ENCODE data around the gene RLIM. TPM values are rescaled to one million over a fixed set of nuclear protein-coding genes. Genes with fewer than 3 reads are reported as not detected.

The RLIM gene
- total RNA-seq, 1 experiment from 2014 or later: 95.4 TPM

DNA sequence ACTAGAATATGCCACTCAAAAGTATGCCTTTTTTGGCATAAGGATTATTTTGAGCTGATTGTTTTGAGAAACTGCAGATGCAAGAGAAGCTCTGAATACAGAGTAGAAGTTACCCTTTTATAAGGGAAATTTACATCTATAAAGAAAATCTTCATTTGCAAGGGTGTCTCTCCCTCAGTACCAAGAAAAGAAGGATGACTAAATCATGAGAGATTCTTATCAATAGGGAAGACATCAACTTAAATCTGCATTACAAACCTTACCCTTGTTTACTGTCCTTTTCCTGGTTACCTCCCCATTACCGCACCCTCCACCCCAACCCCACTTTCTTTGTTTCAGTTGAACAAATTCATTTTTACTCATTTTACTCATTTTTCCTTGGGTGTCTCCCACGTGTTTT lies 62.5 kb downstream of the RLIM start:
- H3K27me3 ChIP-seq: no peaks in the 10 kb centered on the region
- DNase-seq: no peak
- H3K4me1 ChIP-seq: no peaks in the 10 kb centered on the region
- H3K4me3 ChIP-seq: no peak overlapping the region
- no peaks in the 10 kb centered on the region for H3K36me3 ChIP-seq
- no peaks in the 10 kb centered on the region for H3K9me3 ChIP-seq (replicated peaks)
- H3K27ac ChIP-seq: no peak overlapping the region

DNA sequence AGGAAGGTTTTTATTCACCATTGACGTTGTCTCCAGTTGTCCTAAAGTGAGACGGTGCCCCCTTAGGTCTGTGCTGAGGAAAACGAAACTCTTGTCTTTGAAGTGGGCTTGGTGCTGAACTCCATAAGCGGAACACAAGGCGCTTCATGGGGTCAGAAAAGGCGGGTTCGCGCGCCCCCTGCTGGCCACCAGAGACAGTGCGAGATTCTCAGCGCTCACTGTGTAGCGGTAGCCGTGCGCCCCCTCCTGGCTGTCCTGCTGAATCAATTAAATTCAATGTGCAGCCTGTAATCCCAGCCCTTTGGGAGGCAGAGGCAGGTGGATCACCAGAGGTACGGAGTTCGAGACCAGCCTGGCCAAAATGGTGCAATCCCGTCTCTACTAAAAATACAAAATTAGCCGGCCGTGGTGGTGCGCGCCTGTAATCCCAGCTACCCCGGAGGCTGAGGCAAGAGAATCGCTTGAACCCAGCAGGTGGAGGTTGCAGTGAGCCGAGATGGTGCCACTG lies 64.1 kb downstream of the RLIM start:
- Histone ChIP-seq H3K4me3 (peak overlapping the region; percentile 3; the same call in 1 of the 2 replicates), H3K27ac (no peak overlapping the region), H3K36me3 (no peaks in the 10 kb centered on the region), H3K4me1 (no peaks in the 10 kb centered on the region), H3K27me3 (no peaks in the 10 kb centered on the region), H3K9me3 (replicated peaks) (no peaks in the 10 kb centered on the region)
- peak; percentile 82 to 93 for DNase-seq

DNA sequence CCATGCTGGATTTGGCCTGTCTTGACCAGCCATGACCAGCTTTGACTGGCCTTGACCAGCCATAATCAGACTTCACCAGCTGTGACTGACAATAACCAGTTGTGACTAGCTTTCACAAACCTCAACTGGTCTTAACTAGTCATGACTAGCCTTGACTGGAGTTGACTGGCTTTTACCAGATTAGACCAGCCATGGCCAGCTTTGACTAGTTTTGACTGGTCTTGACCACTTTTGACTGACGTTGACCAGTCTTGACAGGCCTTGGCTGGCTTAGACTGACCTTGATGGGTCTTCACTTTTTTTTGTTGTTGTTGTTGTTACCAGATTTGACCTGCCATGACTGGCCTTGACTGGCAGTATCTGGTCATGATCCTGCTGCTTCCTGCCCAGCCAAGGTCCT lies 67.4 kb downstream of the RLIM start:
- H3K27ac ChIP-seq: no peak overlapping the region
- no peak overlapping the region for H3K4me3 ChIP-seq
- no peak for DNase-seq

DNA sequence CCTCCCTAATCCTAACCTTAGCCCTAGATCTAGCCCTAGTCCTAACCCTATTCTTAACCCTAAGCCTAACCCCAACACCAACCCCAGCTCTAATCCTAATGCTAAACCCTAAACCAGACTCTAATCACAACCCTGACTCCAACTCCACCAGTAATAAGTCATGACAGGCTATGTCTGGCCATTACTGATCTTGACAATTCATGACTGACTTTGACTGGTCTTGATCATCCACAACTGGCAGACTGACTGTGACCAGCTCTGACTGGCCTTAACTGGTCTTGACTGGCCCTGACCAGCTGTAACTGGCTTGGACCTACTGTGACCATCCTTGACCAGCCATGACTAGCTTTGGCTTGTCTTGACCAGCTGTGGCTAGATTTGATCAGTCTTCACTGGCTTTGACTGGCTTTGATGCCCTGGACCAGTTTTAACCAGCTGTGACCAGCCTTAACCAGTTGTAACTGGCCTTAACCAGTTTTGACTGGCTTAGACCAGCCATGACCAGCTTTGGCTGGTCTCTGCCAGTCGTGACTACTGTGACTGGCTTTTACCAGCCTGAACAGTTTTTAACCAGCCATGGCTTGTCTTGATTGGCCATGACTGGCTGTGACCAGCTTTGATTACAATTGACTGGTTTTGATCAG lies 68.4 kb downstream of the RLIM start:
- Histone ChIP-seq H3K27me3 (no peaks in the 10 kb centered on the region), H3K4me1 (no peaks in the 10 kb centered on the region), H3K27ac (no peak overlapping the region), H3K9me3 (replicated peaks) (no peaks in the 10 kb centered on the region), H3K4me3 (no peak overlapping the region), H3K36me3 (no peaks in the 10 kb centered on the region)
- no peak for DNase-seq

More for the DNA sequence above, 67.4 kb downstream of the RLIM start:
- Histone ChIP-seq H3K4me1 (no peaks in the 10 kb centered on the region), H3K9me3 (replicated peaks) (no peaks in the 10 kb centered on the region), H3K36me3 (no peaks in the 10 kb centered on the region), H3K27me3 (no peaks in the 10 kb centered on the region)

DNA sequence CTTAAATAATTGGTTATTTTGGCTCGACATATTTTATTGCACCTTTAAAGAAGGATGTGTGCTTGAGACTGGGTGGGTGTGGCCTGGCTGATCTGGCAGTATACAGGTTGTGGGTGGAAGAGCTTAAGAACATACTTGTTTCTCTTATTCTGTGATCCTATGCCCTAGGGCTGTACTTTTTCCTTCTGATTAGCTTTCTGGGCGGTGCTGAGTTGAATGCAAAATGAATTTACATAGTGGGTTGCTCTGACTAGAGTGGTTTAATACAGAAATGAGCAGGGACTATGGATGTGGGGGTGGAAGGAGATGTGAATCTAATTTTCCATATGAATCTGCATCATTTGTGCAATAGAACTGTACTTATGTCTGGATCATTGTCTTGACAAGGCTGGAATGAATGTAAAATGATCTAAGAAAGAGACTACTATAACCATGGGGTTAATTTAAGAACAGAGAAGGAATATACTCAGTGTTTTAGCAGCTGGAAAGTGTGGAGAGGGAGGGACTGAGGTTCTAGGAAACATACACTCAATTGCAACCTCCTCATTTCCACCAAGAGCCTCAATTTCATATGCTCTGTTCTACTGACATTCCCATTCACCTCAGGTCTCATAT lies 73.7 kb downstream of the RLIM start:
- no peak overlapping the region for H3K4me3 ChIP-seq
- H3K4me1 ChIP-seq: 0 out of 2 replicates have a peak, but pooled peaks cover 6% of the 10 kb centered on the region
- no peaks in the 10 kb centered on the region for H3K36me3 ChIP-seq
- H3K9me3 ChIP-seq (replicated peaks): no peaks in the 10 kb centered on the region
- H3K27ac ChIP-seq: no peak overlapping the region
- no peak for DNase-seq
- no peaks in the 10 kb centered on the region for H3K27me3 ChIP-seq

DNA sequence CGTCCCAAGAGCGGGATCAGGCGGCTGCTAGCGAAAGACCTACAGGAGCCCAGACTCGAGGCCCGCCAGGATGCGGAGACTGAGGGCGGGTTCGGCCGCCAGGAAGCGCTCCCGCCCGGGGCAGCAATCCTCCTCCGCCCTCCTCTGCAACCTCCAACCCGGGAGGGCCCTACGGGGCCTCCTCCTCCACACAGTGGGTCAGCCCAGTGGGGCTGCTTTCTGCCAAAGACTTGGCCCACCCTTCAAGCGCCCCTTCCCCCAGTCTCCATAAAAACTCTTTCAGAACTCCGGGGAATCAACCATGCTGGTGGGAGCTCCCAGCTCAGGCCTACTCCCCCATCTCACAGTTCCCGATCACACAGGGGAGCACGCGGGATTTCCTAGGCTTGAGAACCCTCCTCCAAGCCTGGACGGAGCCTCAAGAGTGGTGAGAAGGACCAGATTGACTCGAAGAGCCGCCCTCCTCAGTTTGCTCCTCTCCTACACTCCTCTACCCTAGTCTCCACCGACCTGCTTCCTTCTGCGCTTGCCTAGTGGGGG lies 77.5 kb downstream of the RLIM start:
- H3K27ac ChIP-seq: peak overlapping the region; percentile 99
- H3K4me1 ChIP-seq: peaks cover 17% of the 10 kb centered on the region
- DNase-seq: peak; percentile 74 to 83
- no peaks in the 10 kb centered on the region for H3K9me3 ChIP-seq (replicated peaks)
- no peaks in the 10 kb centered on the region for H3K36me3 ChIP-seq
- peak overlapping the region; percentile 63 for H3K4me3 ChIP-seq
- no peaks in the 10 kb centered on the region for H3K27me3 ChIP-seq

DNA sequence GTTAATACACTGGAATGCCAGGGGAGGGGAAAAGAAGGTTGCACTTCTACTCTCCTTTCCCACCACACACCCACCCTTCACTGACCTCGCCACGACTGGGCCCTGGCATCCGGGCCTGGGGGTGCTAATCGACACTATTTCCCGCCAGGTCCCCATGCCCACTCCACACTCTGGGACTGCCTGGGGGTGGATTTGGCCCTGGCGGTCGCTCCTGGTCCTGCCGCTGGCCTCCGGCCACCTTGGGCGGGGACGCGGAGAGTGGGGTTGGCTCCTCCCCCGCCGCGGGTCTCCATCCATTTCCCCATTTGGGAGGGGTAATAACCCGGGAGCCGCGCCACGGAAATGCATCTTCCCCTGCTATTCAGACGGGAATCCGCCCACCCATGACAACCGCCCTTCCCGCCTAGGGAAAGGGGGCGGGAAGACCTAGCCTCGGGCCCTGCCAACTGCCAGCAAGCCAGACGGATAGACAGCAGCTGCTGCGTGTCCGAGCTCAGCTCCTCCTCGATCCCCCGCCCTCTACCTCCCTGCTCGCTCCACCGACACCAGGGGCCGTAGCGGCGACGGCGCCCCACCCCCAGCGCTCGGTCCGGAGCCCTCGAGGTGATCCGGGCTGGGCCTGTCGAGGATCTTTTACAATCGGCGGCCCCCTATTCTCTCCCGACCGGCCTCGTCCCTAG lies 78.1 kb downstream of the RLIM start:
- Histone ChIP-seq H3K4me1 (peaks cover 17% of the 10 kb centered on the region), H3K4me3 (peak overlapping the region; percentile 63), H3K27me3 (no peaks in the 10 kb centered on the region), H3K36me3 (0 out of 2 replicates have a peak, but pooled peaks cover 2% of the 10 kb centered on the region), H3K9me3 (replicated peaks) (no peaks in the 10 kb centered on the region), H3K27ac (peak overlapping the region; percentile 99)
- peak; percentile 97 to 98 for DNase-seq

DNA sequence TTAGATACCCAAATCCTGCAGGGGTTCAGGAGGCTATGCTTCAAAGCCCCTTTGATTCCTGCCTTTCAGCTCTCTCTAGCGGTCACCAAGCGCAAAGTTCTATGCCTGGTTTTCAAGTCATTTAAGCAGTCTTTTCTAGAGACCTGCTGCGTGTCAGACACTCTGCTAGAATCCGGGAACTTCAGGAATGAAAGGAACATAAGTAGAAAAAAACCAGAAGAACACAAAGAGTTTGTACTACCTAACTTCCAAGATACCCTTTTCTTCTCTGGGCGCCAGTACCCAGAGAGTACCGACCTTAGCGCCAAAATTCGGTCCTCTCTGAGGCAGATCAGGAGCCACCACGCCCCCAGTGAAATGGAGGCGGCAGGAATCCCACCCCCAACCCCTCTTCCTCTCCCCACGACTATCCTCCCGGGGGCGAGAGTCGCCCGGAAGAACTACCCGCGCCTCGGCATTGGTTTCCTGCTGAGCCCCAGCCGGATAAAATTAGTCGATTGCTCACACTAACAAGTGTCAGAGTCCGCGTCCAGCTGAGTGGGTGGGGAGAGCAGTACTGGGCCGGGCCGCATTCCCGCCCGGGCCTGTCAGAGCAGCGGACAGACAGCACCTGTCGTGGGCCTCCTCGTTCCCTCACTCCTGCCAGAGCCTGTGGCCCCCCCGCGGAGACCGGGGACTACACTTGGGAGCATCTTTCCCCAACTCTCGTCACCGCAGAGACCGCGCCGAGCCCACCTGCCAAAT lies 78.8 kb downstream of the RLIM start:
- H3K4me3 ChIP-seq: peak overlapping the region; percentile 63
- peaks cover 17% of the 10 kb centered on the region for H3K4me1 ChIP-seq
- H3K9me3 ChIP-seq (replicated peaks): no peaks in the 10 kb centered on the region
- DNase-seq: peak; percentile 86 to 91
- H3K27ac ChIP-seq: peak overlapping the region; percentile 99
- H3K27me3 ChIP-seq: no peaks in the 10 kb centered on the region
- H3K36me3 ChIP-seq: 0 out of 2 replicates have a peak, but pooled peaks cover 2% of the 10 kb centered on the region

Other genes starting within 250 kb of the RLIM start
- 46.0 and 49.3 TPM in 2 replicates for gene SLC16A2, start 193.1 kb downstream of the RLIM start, total RNA-seq (2014; rRNA removed; shearing (Covaris generic))